Stimulated activated CD8-positive, alpha-beta memory T cell treated with anti-CD3 and anti-CD28 coated beads, Interleukin-2, amount 100 ng/mL, for 48 hours (primary cell): ENCODE measurements around the gene IL1F10.

Experiments
- DNase-seq, 2 donors: peaks; one replicate each; pipeline ENCODE4 v3.0.0-alpha.2; 2020; ENCODE audit warnings: low read depth in 2 of 2

Gene IL1F10

GRCh38 chr2:113112441-113112840 lies 44.7 kb downstream of the IL1F10 start:
- DNase-seq = no peak

GRCh38 chr2:113112871-113113270 lies 45.1 kb downstream of the IL1F10 start:
- DNase-seq = no peak

GRCh38 chr2:113113807-113114206 lies 46.0 kb downstream of the IL1F10 start:
- no peak for DNase-seq

- no peak for DNase-seq
Observed at GRCh38 chr2:113114224-113114945, 46.6 kb downstream of the IL1F10 start.

- no peak for DNase-seq
Observed at GRCh38 chr2:113114996-113115395, 47.2 kb downstream of the IL1F10 start.

- no peak for DNase-seq
Observed at GRCh38 chr2:113116100-113116958, 48.6 kb downstream of the IL1F10 start.

GRCh38 chr2:113117541-113118262 lies 49.9 kb downstream of the IL1F10 start:
- peak; percentile 36 to 59 for DNase-seq

GRCh38 chr2:113118263-113118657 lies 50.5 kb downstream of the IL1F10 start:
- DNase-seq = no peak

GRCh38 chr2:113119111-113119510 lies 51.3 kb downstream of the IL1F10 start:
- no peak for DNase-seq

GRCh38 chr2:113120861-113121260 lies 53.1 kb downstream of the IL1F10 start:
- DNase-seq = no peak

- no peak for DNase-seq
Observed at GRCh38 chr2:113122364-113122763, 54.6 kb downstream of the IL1F10 start.

- no peak for DNase-seq
Observed at GRCh38 chr2:113123726-113124125, 56.0 kb downstream of the IL1F10 start.

- no peak for DNase-seq
Observed at GRCh38 chr2:113124181-113124961, 56.6 kb downstream of the IL1F10 start.
